Gastroesophageal sphincter (tissue), 3 donors: Measurements from ENCODE around the gene FARSA.
"Not testable (repeated sequence)": the region's sequence is repeated elsewhere in the genome, so short reads cannot be mapped to it uniquely, and the experiment has no call there.

Experiments
- CTCF ChIP-seq, 4 experiments: fragments of 200-600 bp in 2 of 4; fragments of 450-650 bp in 2 of 4; sonication (generic) in 1 of 4; IDR thresholded peaks; one replicate each; pipeline ENCODE4 v1.5.1; 2017 to 2019; ENCODE audit warnings: antibody characterized with exemption in 4 of 4, mild to moderate bottlenecking in 2 of 4, moderate library complexity in 2 of 4
- POLR2A ChIP-seq, 2 donors: fragments of 450-650 bp; IDR thresholded peaks; one replicate each; pipeline ENCODE4 v1.6.1; 2017; ENCODE audit warnings: antibody characterized with exemption in 2 of 2, mild to moderate bottlenecking in 2 of 2, moderate library complexity in 1 of 2
- POLR2AphosphoS5 ChIP-seq: sonication (generic); formaldehyde crosslinking; IDR thresholded peaks from one replicate; pipeline ENCODE4 v1.6.1; 2017; ENCODE audit warnings: antibody characterized with exemption

GRCh38 chr19:12952050-12952449, 18.5 kb upstream of the FARSA start:
- not testable (repeated sequence) for TF ChIP-seq CTCF (IDR thresholded peaks at IDR 0.05); POLR2A (IDR thresholded peaks at IDR 0.05); POLR2AphosphoS5
